ENCODE data around the gene BCLAF1. TPM values are rescaled to one million over a fixed set of nuclear protein-coding genes. Genes with fewer than 3 reads are reported as not detected.

Gene BCLAF1
- total and polyA plus RNA-seq, 9 of the 15 experiments (the other 6 are each of a cell fraction or from before 2014, with no cell fraction given) = 65.4 to 286 (median 165) TPM

DNA sequence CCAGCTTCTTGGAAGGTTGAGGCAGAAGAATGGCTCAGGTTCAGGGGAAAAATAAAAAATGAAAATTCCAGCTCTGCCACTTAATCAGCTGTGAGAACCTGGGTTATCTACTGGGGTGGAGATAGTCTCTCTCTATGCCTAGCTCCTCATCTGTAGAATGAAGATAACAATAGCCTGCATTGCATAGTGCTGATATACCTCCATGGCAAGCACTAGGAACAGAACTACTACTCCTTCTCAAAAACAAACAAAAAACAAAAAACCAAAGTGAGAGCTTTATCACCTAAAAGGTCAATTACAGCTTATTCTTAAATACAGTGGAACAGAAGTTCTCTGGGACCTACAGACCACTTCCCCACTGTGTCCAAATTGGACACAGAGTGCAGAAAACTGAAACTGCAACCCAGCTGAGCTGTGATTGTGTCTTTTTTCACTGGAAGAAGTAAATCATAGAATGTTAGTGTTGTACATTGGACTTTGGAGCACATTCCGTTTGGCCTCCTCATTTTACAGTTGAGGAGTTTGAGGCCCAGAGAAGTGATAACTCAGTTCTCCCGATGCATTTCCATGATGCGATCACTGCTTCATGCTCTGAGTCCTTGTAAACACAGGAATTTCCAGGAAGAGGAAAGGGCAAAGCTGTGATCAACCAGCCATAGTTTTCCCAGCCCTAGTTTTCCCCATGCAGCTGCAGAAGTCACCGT lies 62.8 kb downstream of the BCLAF1 start (continued):
- TF ChIP-seq ZEB2 (IDR thresholded peaks at IDR 0.05) (no peak), NRF1 (conservative IDR thresholded peaks at IDR 0.05 in 1 of 2, IDR thresholded peaks at IDR 0.05 in 1 of 2) (no peak), CREM (IDR thresholded peaks at IDR 0.05; ENCODE audit: low read depth) (0 out of 2 replicates have a peak, but pooled peaks have one; percentile 37), KLF1 (tag; IDR thresholded peaks at IDR 0.05) (no peak), MTF1 (CRISPR knock-in tag; IDR thresholded peaks at IDR 0.05; ENCODE audit: borderline replicate concordance) (no peak), MTA1 (IDR thresholded peaks at IDR 0.05; ENCODE audit: borderline replicate concordance) (peak; percentile 72; the same call in 1 of the 2 replicates), PRMT5 (CRISPR knock-in tag; IDR thresholded peaks at IDR 0.05) (no peak), GTF3C2 (IDR thresholded peaks at IDR 0.05; ENCODE audit: borderline replicate concordance, extremely low read depth, insufficient read length) (no peak), SMAD3 (CRISPR knock-in tag; conservative IDR thresholded peaks at IDR 0.05) (peak; percentile 41; the same call in 1 of the 2 replicates), MYC (IDR thresholded peaks at IDR 0.05; ENCODE audit: low read depth, low read length) (0 out of 2 replicates have a peak, but pooled peaks have one; percentile 49), MYC (CRISPR knock-in tag; IDR thresholded peaks at IDR 0.05; ENCODE audit: borderline replicate concordance, low read depth) (no peak), ZFX (CRISPR knock-in tag; IDR thresholded peaks at IDR 0.05) (no peak; the same call in 1 of the 2 replicates), EWSR1 (IDR thresholded peaks at IDR 0.05; ENCODE audit: borderline replicate concordance, low read depth, partially characterized antibody) (no peak), ASH1L (IDR thresholded peaks at IDR 0.05; ENCODE audit: borderline replicate concordance, low read depth, partially characterized antibody) (no peak), SNAPC5 (CRISPR knock-in tag; IDR thresholded peaks at IDR 0.05) (no peak), NCOA6 (IDR thresholded peaks at IDR 0.05) (no peak), KDM1A (IDR thresholded peaks at IDR 0.05) (peak; percentile 73 to 82), SP1 (CRISPR knock-in tag; IDR thresholded peaks at IDR 0.05) (no peak), GTF2B (IDR thresholded peaks at IDR 0.05; ENCODE audit: extremely low read depth, insufficient read length) (no peak)
- TF ChIP-seq, protein P1, sequence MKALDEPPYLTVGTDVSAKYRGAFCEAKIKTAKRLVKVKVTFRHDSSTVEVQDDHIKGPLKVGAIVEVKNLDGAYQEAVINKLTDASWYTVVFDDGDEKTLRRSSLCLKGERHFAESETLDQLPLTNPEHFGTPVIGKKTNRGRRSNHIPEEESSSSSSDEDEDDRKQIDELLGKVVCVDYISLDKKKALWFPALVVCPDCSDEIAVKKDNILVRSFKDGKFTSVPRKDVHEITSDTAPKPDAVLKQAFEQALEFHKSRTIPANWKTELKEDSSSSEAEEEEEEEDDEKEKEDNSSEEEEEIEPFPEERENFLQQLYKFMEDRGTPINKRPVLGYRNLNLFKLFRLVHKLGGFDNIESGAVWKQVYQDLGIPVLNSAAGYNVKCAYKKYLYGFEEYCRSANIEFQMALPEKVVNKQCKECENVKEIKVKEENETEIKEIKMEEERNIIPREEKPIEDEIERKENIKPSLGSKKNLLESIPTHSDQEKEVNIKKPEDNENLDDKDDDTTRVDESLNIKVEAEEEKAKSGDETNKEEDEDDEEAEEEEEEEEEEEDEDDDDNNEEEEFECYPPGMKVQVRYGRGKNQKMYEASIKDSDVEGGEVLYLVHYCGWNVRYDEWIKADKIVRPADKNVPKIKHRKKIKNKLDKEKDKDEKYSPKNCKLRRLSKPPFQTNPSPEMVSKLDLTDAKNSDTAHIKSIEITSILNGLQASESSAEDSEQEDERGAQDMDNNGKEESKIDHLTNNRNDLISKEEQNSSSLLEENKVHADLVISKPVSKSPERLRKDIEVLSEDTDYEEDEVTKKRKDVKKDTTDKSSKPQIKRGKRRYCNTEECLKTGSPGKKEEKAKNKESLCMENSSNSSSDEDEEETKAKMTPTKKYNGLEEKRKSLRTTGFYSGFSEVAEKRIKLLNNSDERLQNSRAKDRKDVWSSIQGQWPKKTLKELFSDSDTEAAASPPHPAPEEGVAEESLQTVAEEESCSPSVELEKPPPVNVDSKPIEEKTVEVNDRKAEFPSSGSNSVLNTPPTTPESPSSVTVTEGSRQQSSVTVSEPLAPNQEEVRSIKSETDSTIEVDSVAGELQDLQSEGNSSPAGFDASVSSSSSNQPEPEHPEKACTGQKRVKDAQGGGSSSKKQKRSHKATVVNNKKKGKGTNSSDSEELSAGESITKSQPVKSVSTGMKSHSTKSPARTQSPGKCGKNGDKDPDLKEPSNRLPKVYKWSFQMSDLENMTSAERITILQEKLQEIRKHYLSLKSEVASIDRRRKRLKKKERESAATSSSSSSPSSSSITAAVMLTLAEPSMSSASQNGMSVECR (CRISPR knock-in tag; IDR thresholded peaks at IDR 0.05) = no peak
